Karpas-422 (cell line): ENCODE data around the gene VPS13A. TPM values are rescaled to one million over a fixed set of nuclear protein-coding genes. Genes with fewer than 3 reads are reported as not detected.
A peak's percentile ranks its signal among the peaks of the same experiment; 100 is the strongest.

Experiments used
- DNase-seq: peaks from one replicate; pipeline ENCODE4 v3.0.0-alpha.2; 2015
- H2AFZ ChIP-seq: fragments of 200-600 bp; sonication (generic); 2 replicates; pipeline ENCODE4 v1.6.1; 2014; ENCODE audit warnings: antibody characterized with exemption, low read length, mixed read lengths
- H3K27ac ChIP-seq: fragments of 200-600 bp; sonication (generic); 2 replicates; pipeline ENCODE4 v1.5.1; 2014; ENCODE audit warnings: mild to moderate bottlenecking, low read length, moderate library complexity
- H3K27me3 ChIP-seq: fragments of 200-600 bp; sonication (generic); 2 replicates; pipeline ENCODE4 v1.6.1; 2014; ENCODE audit warnings: low read length, mixed read lengths
- H3K36me3 ChIP-seq: fragments of 200-600 bp; sonication (generic); 2 replicates; pipeline ENCODE4 v1.6.1; 2014; ENCODE audit warnings: low read length, mixed read lengths; ENCODE audit not compliant: insufficient read depth
- H3K4me1 ChIP-seq: fragments of 200-600 bp; sonication (generic); 2 replicates; pipeline ENCODE4 v1.6.1; 2014; ENCODE audit warnings: mild to moderate bottlenecking, low read length, mixed read lengths
- H3K4me2 ChIP-seq: fragments of 200-600 bp; sonication (generic); 2 replicates; pipeline ENCODE4 v1.6.1; 2014; ENCODE audit warnings: low read length, low read depth, mild to moderate bottlenecking; ENCODE audit not compliant: poor library complexity, severe bottlenecking
- H3K4me3 ChIP-seq: fragments of 200-600 bp; sonication (generic); 2 replicates; pipeline ENCODE4 v1.5.1; 2014; ENCODE audit warnings: mild to moderate bottlenecking, antibody characterized with exemption, low read length, mixed read lengths
- H3K79me2 ChIP-seq: fragments of 200-600 bp; sonication (generic); 2 replicates; pipeline ENCODE4 v1.6.1; 2014; ENCODE audit warnings: mild to moderate bottlenecking, low read length, mixed read lengths
- H3K9ac ChIP-seq: fragments of 200-600 bp; sonication (generic); 2 replicates; pipeline ENCODE4 v1.6.0; 2014; ENCODE audit warnings: low read length
- H3K9me2 ChIP-seq: fragments of 200-600 bp; sonication (generic), shearing (Covaris generic); replicated peaks from 2 replicates; pipeline ENCODE4 v1.6.0; 2014; ENCODE audit warnings: mild to moderate bottlenecking, low read length, moderate library complexity; ENCODE audit not compliant: insufficient read depth
- H3K9me3 ChIP-seq: fragments of 300-700, 200-600 bp; sonication (generic); 2 replicates; pipeline ENCODE4 v1.6.1; 2014; ENCODE audit warnings: low read length, mixed read lengths
- H4K20me1 ChIP-seq: fragments of 200-600 bp; sonication (generic); 2 replicates; pipeline ENCODE4 v1.6.1; 2014; ENCODE audit warnings: mild to moderate bottlenecking, antibody characterized with exemption, low read length, low read depth; ENCODE audit not compliant: insufficient read depth
- total RNA-seq: library from RNA; depleted of rRNA; stranded (reverse); fragments of >200 nt; shearing (Covaris generic); gene quantifications from 2 replicates; pipeline ENCODE4 v1.2.3, GENCODE V29; 2014; ENCODE audit warnings: low replicate concordance

Gene VPS13A
- total RNA-seq, 1 experiment from 2014 or later: 141 TPM

GRCh38 chr9:77284616-77285015 lies 107.3 kb downstream of the VPS13A start:
- H3K27ac ChIP-seq: no peak overlapping the region
- peaks cover 44% of the 10 kb centered on the region for H3K36me3 ChIP-seq
- no peaks in the 10 kb centered on the region for H3K9me2 ChIP-seq
- H3K79me2 ChIP-seq: peaks cover 40% of the 10 kb centered on the region
- no peak overlapping the region for H3K4me3 ChIP-seq
- no peak overlapping the region for H3K9ac ChIP-seq
- DNase-seq: no peak
- H2AFZ ChIP-seq: no peak overlapping the region
- no peaks in the 10 kb centered on the region for H3K9me3 ChIP-seq
- no peak overlapping the region for H3K4me2 ChIP-seq
- H3K27me3 ChIP-seq: no peaks in the 10 kb centered on the region
- H4K20me1 ChIP-seq: no peaks in the 10 kb centered on the region
- no peaks in the 10 kb centered on the region for H3K4me1 ChIP-seq

GRCh38 chr9:77290373-77290772 lies 113.0 kb downstream of the VPS13A start:
- Histone ChIP-seq H3K9me3 (no peaks in the 10 kb centered on the region), H3K9me2 (no peaks in the 10 kb centered on the region), H3K79me2 (peaks cover 51% of the 10 kb centered on the region), H3K4me1 (no peaks in the 10 kb centered on the region), H3K27ac (no peak overlapping the region), H3K27me3 (no peaks in the 10 kb centered on the region), H3K9ac (no peak overlapping the region), H4K20me1 (no peaks in the 10 kb centered on the region), H3K36me3 (peaks cover 33% of the 10 kb centered on the region), H2AFZ (no peak overlapping the region), H3K4me2 (no peak overlapping the region), H3K4me3 (no peak overlapping the region)
- DNase-seq: no peak

- H3K9ac ChIP-seq: no peak overlapping the region
- H3K9me3 ChIP-seq: no peaks in the 10 kb centered on the region
- H3K9me2 ChIP-seq: no peaks in the 10 kb centered on the region
- H3K4me2 ChIP-seq: no peak overlapping the region
- no peak overlapping the region for H3K4me3 ChIP-seq
- H2AFZ ChIP-seq: no peak overlapping the region
- peak; percentile 47 for DNase-seq
- H3K27me3 ChIP-seq: no peaks in the 10 kb centered on the region
- peaks cover 55% of the 10 kb centered on the region for H3K79me2 ChIP-seq
- peaks cover 29% of the 10 kb centered on the region for H3K36me3 ChIP-seq
- H4K20me1 ChIP-seq: no peaks in the 10 kb centered on the region
- H3K27ac ChIP-seq: no peak overlapping the region
- no peaks in the 10 kb centered on the region for H3K4me1 ChIP-seq
Observed at GRCh38 chr9:77291714-77292113, 114.4 kb downstream of the VPS13A start.

GRCh38 chr9:77293949-77294348 lies 116.6 kb downstream of the VPS13A start:
- no peaks in the 10 kb centered on the region for H4K20me1 ChIP-seq
- H3K27me3 ChIP-seq: no peaks in the 10 kb centered on the region
- no peak for DNase-seq
- peaks cover 32% of the 10 kb centered on the region for H3K36me3 ChIP-seq
- H3K9me2 ChIP-seq: no peaks in the 10 kb centered on the region
- H2AFZ ChIP-seq: no peak overlapping the region
- H3K4me1 ChIP-seq: no peaks in the 10 kb centered on the region
- H3K4me3 ChIP-seq: no peak overlapping the region
- peaks cover 6% of the 10 kb centered on the region; the same call in 1 of the 2 replicates for H3K9me3 ChIP-seq
- no peak overlapping the region for H3K4me2 ChIP-seq
- H3K9ac ChIP-seq: no peak overlapping the region
- no peak overlapping the region for H3K27ac ChIP-seq
- H3K79me2 ChIP-seq: peaks cover 59% of the 10 kb centered on the region

GRCh38 chr9:77304543-77304942 lies 127.2 kb downstream of the VPS13A start:
- Histone ChIP-seq H3K4me1 (no peaks in the 10 kb centered on the region), H3K4me3 (no peak overlapping the region), H3K36me3 (peaks cover 23% of the 10 kb centered on the region; the same call in 1 of the 2 replicates), H3K9me3 (no peaks in the 10 kb centered on the region), H3K9ac (no peak overlapping the region), H3K9me2 (0 out of 2 replicates have a peak, but pooled peaks cover 4% of the 10 kb centered on the region), H3K79me2 (peaks cover 28% of the 10 kb centered on the region), H3K27me3 (no peaks in the 10 kb centered on the region), H2AFZ (no peak overlapping the region), H3K4me2 (no peak overlapping the region), H3K27ac (no peak overlapping the region), H4K20me1 (no peaks in the 10 kb centered on the region)
- no peak for DNase-seq

GRCh38 chr9:77305622-77306400 lies 128.5 kb downstream of the VPS13A start:
- Histone ChIP-seq H3K27me3 (no peaks in the 10 kb centered on the region), H3K9me2 (0 out of 2 replicates have a peak, but pooled peaks cover 4% of the 10 kb centered on the region), H3K4me3 (no peak overlapping the region), H4K20me1 (no peaks in the 10 kb centered on the region), H3K4me1 (no peaks in the 10 kb centered on the region), H3K9me3 (no peaks in the 10 kb centered on the region), H2AFZ (no peak overlapping the region), H3K36me3 (peaks cover 26% of the 10 kb centered on the region; the same call in 1 of the 2 replicates), H3K4me2 (no peak overlapping the region), H3K9ac (no peak overlapping the region), H3K79me2 (peaks cover 19% of the 10 kb centered on the region), H3K27ac (no peak overlapping the region)
- DNase-seq: no peak

GRCh38 chr9:77307166-77307565 lies 129.8 kb downstream of the VPS13A start:
- Histone ChIP-seq H4K20me1 (no peaks in the 10 kb centered on the region), H3K9me2 (no peaks in the 10 kb centered on the region), H2AFZ (no peak overlapping the region), H3K4me2 (no peak overlapping the region), H3K4me3 (no peak overlapping the region), H3K4me1 (no peaks in the 10 kb centered on the region), H3K9ac (no peak overlapping the region), H3K27me3 (no peaks in the 10 kb centered on the region), H3K79me2 (0 out of 2 replicates have a peak, but pooled peaks cover 8% of the 10 kb centered on the region), H3K27ac (no peak overlapping the region), H3K9me3 (no peaks in the 10 kb centered on the region), H3K36me3 (peaks cover 26% of the 10 kb centered on the region; the same call in 1 of the 2 replicates)
- no peak for DNase-seq

GRCh38 chr9:77316058-77316457 lies 138.7 kb downstream of the VPS13A start:
- no peaks in the 10 kb centered on the region for H3K27me3 ChIP-seq
- peaks cover 47% of the 10 kb centered on the region for H3K36me3 ChIP-seq
- no peak for DNase-seq
- no peaks in the 10 kb centered on the region; the same call in none of the 2 replicates for H3K9me2 ChIP-seq
- no peak overlapping the region for H3K4me2 ChIP-seq
- H3K79me2 ChIP-seq: no peaks in the 10 kb centered on the region
- H2AFZ ChIP-seq: no peak overlapping the region
- H3K9ac ChIP-seq: no peak overlapping the region
- H3K9me3 ChIP-seq: no peaks in the 10 kb centered on the region
- no peak overlapping the region for H3K27ac ChIP-seq
- H4K20me1 ChIP-seq: no peaks in the 10 kb centered on the region
- H3K4me3 ChIP-seq: no peak overlapping the region
- H3K4me1 ChIP-seq: no peaks in the 10 kb centered on the region
